IPS-18c (cell line): ENCODE measurements around the gene AOPEP.
"Not testable (repeated sequence)": the region's sequence is repeated elsewhere in the genome, so short reads cannot be mapped to it uniquely, and the experiment has no call there.

Experiments used
- H3K4me3 ChIP-seq: 2 replicates; pipeline ENCODE4 v1.7.0; 2013; ENCODE audit warnings: low read depth, mild to moderate bottlenecking, low read length, moderate library complexity; ENCODE audit not compliant: insufficient read depth
- H3K9me3 ChIP-seq: one replicate; pipeline ENCODE4 v1.6.1; 2013; ENCODE audit warnings: mild to moderate bottlenecking, low read length, moderate library complexity; ENCODE audit not compliant: control insufficient read depth, insufficient read depth

The AOPEP gene

DNA sequence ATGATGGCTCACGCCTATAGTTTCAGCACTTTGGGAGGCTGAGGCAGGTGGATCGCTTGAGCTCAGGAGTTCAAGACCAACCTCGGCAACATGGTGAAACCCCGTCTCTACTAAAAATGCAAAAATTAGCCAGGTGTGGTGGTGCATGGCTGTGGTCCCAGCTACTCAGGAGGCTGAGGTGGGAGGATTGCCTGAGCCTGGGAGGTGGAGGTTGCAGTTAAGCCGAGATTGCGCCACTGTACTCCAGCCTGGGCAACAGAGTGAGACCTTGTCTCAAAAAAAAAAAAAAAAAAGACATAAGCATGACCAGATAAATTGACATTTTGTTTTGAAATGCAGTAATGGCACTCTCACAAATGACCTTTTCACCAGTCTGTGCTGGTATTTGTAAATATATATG, 294.1 kb downstream of the AOPEP start:
- H3K4me3 ChIP-seq, H3K9me3 ChIP-seq: not testable (repeated sequence)

- H3K4me3 ChIP-seq, result no peak overlapping the region
- H3K9me3 ChIP-seq, result no peaks in the 10 kb centered on the region
Measured at GRCh38 chr9:95021166-95021886, 294.8 kb downstream of the AOPEP start.

DNA sequence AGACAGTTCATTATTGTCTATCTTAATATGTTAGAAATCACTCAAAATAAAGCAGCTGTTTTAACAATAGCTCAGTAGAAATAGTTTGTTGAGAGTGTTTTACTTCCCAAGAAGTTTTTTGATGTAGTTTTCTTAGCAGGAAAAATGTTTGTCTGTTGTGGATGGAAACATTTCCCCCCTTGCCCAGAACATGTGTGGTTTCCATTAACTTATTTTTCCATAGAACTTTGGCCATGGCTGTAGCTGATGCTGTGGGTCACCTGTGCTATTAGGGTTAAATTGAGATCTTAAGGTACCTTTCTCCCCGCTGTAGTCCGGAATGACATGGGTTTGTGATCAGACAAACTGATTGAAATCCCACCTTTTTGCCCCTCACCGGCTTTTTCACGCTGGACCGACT, 296.2 kb downstream of the AOPEP start:
- H3K9me3 ChIP-seq, result no peaks in the 10 kb centered on the region

DNA sequence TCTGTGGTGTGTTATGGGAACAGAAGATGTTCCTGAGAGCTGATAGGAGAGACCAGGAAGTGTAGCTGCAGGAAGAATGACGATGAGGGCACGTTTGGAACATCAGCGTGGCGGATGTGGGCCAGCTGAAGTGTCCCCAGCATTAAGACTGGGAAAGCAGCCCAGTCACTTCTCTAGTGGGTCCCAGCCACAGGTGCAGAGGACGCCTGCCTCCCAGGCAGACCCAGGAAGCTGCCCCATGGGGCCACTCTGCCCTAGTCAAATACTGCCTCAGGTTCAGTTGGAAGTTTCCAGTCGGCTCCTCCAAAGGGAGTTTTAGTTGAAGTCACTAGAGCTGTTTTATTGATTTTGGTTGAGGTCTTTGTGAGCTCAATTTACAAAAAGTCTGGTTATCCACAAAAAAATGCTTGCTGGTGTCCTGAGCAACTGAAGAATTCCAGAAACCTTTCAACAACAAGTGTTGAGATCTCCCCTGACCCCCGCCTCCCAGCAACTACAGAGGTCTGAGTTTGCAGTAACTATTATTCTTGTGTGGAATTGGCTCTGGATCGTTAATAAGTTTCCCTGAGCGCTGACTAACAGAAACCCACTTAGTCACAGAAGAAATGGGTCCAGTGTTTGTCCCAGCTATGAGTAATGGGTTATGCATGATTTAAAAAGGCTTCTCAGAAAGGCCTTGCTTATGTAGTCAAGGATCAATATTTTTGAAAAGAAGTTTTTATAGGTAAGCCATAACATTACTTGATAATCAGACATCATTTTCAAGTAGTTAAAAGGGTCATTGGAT, 296.9 kb downstream of the AOPEP start:
- Histone ChIP-seq H3K9me3 (no peaks in the 10 kb centered on the region), H3K4me3 (no peak overlapping the region)

More for the DNA sequence above, 296.2 kb downstream of the AOPEP start:
- H3K4me3 ChIP-seq, result no peak overlapping the region

DNA sequence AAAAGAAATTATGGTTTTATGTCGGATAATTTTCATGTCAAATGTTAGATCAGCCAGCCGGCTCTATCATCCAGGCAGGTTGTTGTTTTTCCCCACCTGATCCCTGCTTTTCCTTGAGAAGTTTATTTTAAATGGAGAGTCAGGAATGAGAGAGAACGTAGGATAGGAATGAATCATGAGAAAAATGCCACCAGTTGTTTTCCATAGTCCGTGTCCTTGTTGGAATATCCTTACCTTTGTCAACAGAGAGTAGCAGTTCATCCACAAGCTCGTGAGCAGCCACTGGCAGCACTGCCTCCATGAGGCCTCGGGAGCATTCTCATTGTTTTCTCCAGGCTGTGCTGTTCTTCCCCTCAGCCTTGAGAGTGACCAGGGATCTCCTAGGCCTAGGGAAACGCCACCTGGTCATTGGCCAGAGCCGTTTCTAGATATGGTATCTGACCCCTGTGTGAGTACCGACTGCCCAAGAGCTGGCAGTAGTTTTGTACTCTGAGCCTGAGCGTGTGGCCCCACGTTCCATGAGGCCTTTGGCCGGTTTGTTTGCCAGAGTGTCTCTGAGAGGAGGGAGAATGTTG, 297.7 kb downstream of the AOPEP start:
- Histone ChIP-seq H3K9me3 (no peaks in the 10 kb centered on the region), H3K4me3 (no peak overlapping the region)

- no peaks in the 10 kb centered on the region for H3K9me3 ChIP-seq
- no peak overlapping the region for H3K4me3 ChIP-seq
Measured at GRCh38 chr9:95025213-95026147, 299.0 kb downstream of the AOPEP start.

GRCh38 chr9:95026148-95026524, 299.6 kb downstream of the AOPEP start:
- no peak overlapping the region for H3K4me3 ChIP-seq

GRCh38 chr9:95027914-95028852, 301.7 kb downstream of the AOPEP start:
- Histone ChIP-seq H3K9me3 (no peaks in the 10 kb centered on the region), H3K4me3 (no peak overlapping the region)

More at GRCh38 chr9:95026148-95026524, 299.6 kb downstream of the AOPEP start:
- H3K9me3 ChIP-seq, result no peaks in the 10 kb centered on the region

DNA sequence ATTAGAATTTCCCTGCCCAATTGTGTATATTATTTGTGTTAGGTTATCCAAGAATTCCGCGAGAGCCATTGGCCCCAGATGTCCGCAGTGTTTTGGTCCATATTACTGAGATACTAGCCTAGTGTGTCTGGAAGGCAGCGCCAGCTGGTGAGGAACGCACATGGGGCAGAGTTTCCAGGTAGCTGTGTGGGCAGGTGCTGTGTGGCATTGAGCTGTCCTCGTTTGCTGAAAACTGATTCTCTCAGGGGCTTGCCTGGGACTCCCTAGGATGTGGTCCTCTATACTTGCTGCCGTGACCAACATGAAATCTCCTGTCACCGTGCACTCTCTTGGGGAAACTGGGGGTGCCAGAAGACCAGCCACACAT, 302.3 kb downstream of the AOPEP start:
- no peaks in the 10 kb centered on the region for H3K9me3 ChIP-seq

GRCh38 chr9:95029288-95029687, 302.8 kb downstream of the AOPEP start:
- no peak overlapping the region for H3K4me3 ChIP-seq
- H3K9me3 ChIP-seq, result no peaks in the 10 kb centered on the region

More for the DNA sequence above, 302.3 kb downstream of the AOPEP start:
- no peak overlapping the region for H3K4me3 ChIP-seq

DNA sequence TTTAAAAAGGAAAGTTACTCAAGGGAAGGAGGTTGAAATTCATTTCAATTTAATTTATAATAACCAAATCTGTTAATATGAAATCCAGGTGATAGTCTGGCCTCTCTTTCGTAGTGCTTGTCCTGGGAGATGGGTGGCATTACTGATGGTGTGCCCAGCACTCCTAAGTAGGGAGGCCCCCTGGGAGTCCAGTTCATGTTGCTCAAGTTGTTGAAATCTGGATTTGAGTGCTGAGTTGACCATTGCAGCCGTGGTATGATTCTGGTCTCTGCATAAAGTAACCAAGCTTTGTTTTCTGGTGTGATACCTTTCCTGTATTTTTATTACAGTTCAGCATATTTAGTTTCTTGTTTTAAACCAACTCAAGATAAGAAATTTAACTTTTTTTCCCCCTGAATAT, 303.2 kb downstream of the AOPEP start:
- no peaks in the 10 kb centered on the region for H3K9me3 ChIP-seq

GRCh38 chr9:95030344-95030743, 303.8 kb downstream of the AOPEP start:
- H3K9me3 ChIP-seq, result no peaks in the 10 kb centered on the region
- no peak overlapping the region for H3K4me3 ChIP-seq

More for the DNA sequence above, 303.2 kb downstream of the AOPEP start:
- no peak overlapping the region for H3K4me3 ChIP-seq

DNA sequence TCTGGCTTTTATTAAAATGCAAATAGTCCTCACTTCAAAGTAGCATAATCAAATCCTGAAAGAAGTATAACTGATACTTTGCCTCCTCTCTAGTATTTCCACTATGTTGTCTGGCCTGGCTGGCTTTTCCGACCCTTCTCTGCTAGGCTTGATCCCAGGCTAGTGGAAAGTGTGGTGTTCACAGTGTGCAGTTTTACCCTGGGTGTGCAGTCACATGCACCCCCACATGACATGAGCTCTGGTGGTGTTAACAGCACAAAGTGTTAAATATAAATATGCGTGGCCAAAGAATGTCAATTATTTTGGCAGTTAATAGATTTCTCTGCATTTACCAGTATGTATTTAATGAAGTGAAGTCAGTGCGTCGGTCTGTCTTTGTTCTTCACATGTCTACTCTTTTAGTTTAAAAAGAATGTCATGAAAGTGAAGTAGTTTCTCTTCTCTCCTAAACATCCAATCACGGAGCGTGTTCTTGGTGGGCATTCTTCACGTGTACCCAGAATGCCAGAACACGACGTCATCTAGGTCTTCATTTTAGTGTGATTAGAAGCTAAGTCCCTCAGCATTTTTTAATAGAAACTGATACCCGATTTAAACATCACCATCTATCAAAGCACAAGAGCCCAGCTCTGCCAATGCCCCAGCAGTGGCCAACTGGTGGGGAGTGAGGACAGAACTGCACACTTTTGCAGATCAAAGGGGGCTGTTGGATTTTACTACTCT, 304.6 kb downstream of the AOPEP start:
- Histone ChIP-seq H3K9me3 (no peaks in the 10 kb centered on the region), H3K4me3 (no peak overlapping the region)

DNA sequence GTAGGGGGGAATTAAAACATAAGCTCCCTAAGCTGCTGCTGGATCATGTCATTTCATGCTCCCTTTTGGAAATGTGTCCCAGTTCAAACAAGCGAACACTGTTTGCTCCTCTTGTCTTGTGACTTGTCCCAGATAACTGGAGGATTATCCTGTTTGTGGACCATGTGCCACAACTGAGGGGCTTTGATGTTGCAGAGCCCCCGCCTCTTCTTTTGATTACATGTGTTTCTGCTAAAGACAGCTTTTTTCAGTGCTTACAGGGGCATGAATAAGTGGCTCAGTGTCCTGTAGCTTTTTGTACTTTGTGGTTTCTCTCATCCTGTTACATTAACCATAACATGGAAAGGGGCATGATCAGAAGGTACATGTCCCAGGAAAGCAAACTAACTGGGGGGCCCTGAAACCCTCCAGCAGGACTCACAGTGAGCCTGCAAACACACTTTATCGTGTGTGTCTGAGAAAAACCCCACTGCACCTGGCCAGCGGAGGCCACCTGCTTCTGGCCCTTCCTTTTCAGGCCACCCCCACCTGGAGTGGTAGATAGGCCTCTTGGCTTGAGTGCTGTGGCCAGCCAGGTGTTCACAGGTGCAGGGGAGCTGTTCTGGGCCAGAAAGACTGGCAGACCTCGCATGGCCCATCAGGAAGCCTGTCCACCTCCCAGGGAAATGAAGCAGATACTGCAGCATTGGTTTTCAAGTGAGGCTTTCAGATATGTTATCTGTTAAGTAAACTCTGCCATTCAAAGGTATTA, 305.4 kb downstream of the AOPEP start:
- Histone ChIP-seq H3K9me3 (no peaks in the 10 kb centered on the region), H3K4me3 (no peak overlapping the region)
